ENCODE results near the gene PTGIS. TPM values are rescaled to one million over a fixed set of nuclear protein-coding genes. Genes with fewer than 3 reads are reported as not detected.

The PTGIS gene
- total RNA-seq, 1 experiment from 2014 or later, result 20.0 TPM

- no peak overlapping the region for H3K14ac ChIP-seq (ENCODE audit: insufficient read depth, low read length)
- H2AK5ac ChIP-seq (ENCODE audit: insufficient read length, low read length), result no peak overlapping the region
- no peaks in the 10 kb centered on the region; the same call in 1 of the 2 replicates for H3K27me3 ChIP-seq (ENCODE audit: insufficient read depth, low read length)
- WGBS (ENCODE audit: extremely low coverage, insufficient read length, low lambda C conversion rate), result no CpG with 5 or more reads among the region's 8 CpGs
- no peak overlapping the region for H3T11ph ChIP-seq (ENCODE audit: low read length)
- no peak overlapping the region for H2BK120ac ChIP-seq (ENCODE audit: low read depth, low read length, poor library complexity, severe bottlenecking)
- no peak overlapping the region for H3K4me2 ChIP-seq (ENCODE audit: insufficient read depth, insufficient read length, low read length)
- H2BK15ac ChIP-seq (ENCODE audit: low read depth, low read length), result no peak overlapping the region
- H4K8ac ChIP-seq (replicated peaks; ENCODE audit: insufficient read length, low read depth, low read length), result no peak overlapping the region
- H4K5ac ChIP-seq (ENCODE audit: insufficient read length, low read depth, low read length), result no peak overlapping the region
- no peak overlapping the region for H3K4me3 Mint-ChIP-seq
- H3K27me3 Mint-ChIP-seq (ENCODE audit: low read depth), result peaks cover 6% of the 10 kb centered on the region
- no peak overlapping the region for H3K4ac ChIP-seq (ENCODE audit: low read depth, low read length)
- TF ChIP-seq, protein P1, sequence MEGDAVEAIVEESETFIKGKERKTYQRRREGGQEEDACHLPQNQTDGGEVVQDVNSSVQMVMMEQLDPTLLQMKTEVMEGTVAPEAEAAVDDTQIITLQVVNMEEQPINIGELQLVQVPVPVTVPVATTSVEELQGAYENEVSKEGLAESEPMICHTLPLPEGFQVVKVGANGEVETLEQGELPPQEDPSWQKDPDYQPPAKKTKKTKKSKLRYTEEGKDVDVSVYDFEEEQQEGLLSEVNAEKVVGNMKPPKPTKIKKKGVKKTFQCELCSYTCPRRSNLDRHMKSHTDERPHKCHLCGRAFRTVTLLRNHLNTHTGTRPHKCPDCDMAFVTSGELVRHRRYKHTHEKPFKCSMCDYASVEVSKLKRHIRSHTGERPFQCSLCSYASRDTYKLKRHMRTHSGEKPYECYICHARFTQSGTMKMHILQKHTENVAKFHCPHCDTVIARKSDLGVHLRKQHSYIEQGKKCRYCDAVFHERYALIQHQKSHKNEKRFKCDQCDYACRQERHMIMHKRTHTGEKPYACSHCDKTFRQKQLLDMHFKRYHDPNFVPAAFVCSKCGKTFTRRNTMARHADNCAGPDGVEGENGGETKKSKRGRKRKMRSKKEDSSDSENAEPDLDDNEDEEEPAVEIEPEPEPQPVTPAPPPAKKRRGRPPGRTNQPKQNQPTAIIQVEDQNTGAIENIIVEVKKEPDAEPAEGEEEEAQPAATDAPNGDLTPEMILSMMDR (conservative IDR thresholded peaks at IDR 0.05), result no peak
- peaks cover 2% of the 10 kb centered on the region for H3K23me2 ChIP-seq (ENCODE audit: insufficient read length, low read depth, low read length, poor library complexity, severe bottlenecking)
- no peak overlapping the region for H3K27ac ChIP-seq (ENCODE audit: insufficient read length, low read depth, low read length)
- no peak overlapping the region for H2BK5ac ChIP-seq (ENCODE audit: insufficient read length, low read length)
- no peak overlapping the region for H3K18ac ChIP-seq (ENCODE audit: insufficient read length, low read depth, low read length)
- peaks cover 4% of the 10 kb centered on the region for H3K4me1 ChIP-seq (ENCODE audit: insufficient read depth, low read length)
- H3K23ac ChIP-seq (ENCODE audit: insufficient read length, low read depth, low read length), result no peak overlapping the region
- H4K91ac ChIP-seq (ENCODE audit: insufficient read length, low read depth, low read length), result no peak overlapping the region
- no peaks in the 10 kb centered on the region for H3K9me3 ChIP-seq (ENCODE audit: control insufficient read depth, low read depth, low read length)
- no peak overlapping the region for H3K27ac Mint-ChIP-seq
- peak; percentile 5 for DNase-seq
- H2BK20ac ChIP-seq (ENCODE audit: low read depth, low read length, poor library complexity, severe bottlenecking), result no peak overlapping the region
- H3K79me2 ChIP-seq (ENCODE audit: insufficient read depth, low read length), result no peaks in the 10 kb centered on the region
- H3K4me1 Mint-ChIP-seq, result peaks cover 18 to 41% of the 10 kb centered on the region in 2 experiments
- no peak overlapping the region for H3K9ac ChIP-seq (ENCODE audit: extremely low read depth, insufficient read length, low read length)
- no peak overlapping the region for H3K56ac ChIP-seq (ENCODE audit: insufficient read length, low read depth, low read length)
- no peaks in the 10 kb centered on the region; a peak in 1 of 5 replicates for H3K9me3 Mint-ChIP-seq
- no peaks in the 10 kb centered on the region for H4K20me1 ChIP-seq (ENCODE audit: control insufficient read depth, insufficient read depth, insufficient read length)
- no peak overlapping the region for H2AFZ ChIP-seq (ENCODE audit: low read length)
- H2BK12ac ChIP-seq (ENCODE audit: insufficient read length, low read depth, low read length), result no peak overlapping the region
- H3K79me1 ChIP-seq (ENCODE audit: insufficient read depth, low read depth, low read length, poor library complexity, severe bottlenecking), result no peaks in the 10 kb centered on the region
- H3K36me3 Mint-ChIP-seq (ENCODE audit: insufficient read depth in 1 of 3, low read depth in 3 of 3), result no peaks in the 10 kb centered on the region; a peak in 1 of 7 replicates
Measured at GRCh38 chr20:49573900-49574416, 6.0 kb upstream of the PTGIS start.

Measured in H9 (cell line).